HepG2 (cell line): ENCODE data around the gene PKIG. TPM values are rescaled to one million over a fixed set of nuclear protein-coding genes. Genes with fewer than 3 reads are reported as not detected.

Experiments
- GABPB1 ChIP-seq: IDR thresholded peaks from 2 replicates; pipeline ENCODE4 v1.6.1; 2016; ENCODE audit warnings: mild to moderate bottlenecking, missing genetic modification reagents, moderate library complexity, missing compliant biosample characterization
- TFAP4 ChIP-seq: sonication (generic); IDR thresholded peaks from 2 replicates; pipeline ENCODE4 v1.6.1; 2016; ENCODE audit warnings: low read depth, borderline replicate concordance
- USF2 ChIP-seq, 2 experiments: sonication (generic) in 1 of 2; formaldehyde crosslinking in 1 of 2; IDR thresholded peaks; 2 replicates each; pipeline versions ENCODE4 v1.5.1 to v1.6.1; 2011 to 2020; ENCODE audit warnings: borderline replicate concordance in 1 of 2, low read depth in 1 of 2, low read length in 1 of 2, mild to moderate bottlenecking in 1 of 2, missing genetic modification reagents in 1 of 2, moderate library complexity in 1 of 2
- ZNF264 ChIP-seq: sonication (generic); formaldehyde crosslinking; IDR thresholded peaks from 2 replicates; pipeline ENCODE4 v1.4.0; 2020; ENCODE audit warnings: missing genetic modification reagents
- ZNF383 ChIP-seq: sonication (generic); formaldehyde crosslinking; IDR thresholded peaks from 2 replicates; pipeline ENCODE4 v1.4.0; 2020; ENCODE audit warnings: missing genetic modification reagents, mild to moderate bottlenecking, borderline replicate concordance
- ZNF615 ChIP-seq: sonication (generic); formaldehyde crosslinking; IDR thresholded peaks from 2 replicates; pipeline ENCODE4 v1.5.0; 2020; ENCODE audit warnings: mild to moderate bottlenecking, missing genetic modification reagents, borderline replicate concordance
- ZNF644 ChIP-seq: IDR thresholded peaks from 2 replicates; pipeline ENCODE4 v1.6.1; 2016; ENCODE audit warnings: low read depth
- ZNF770 ChIP-seq: sonication (generic); formaldehyde crosslinking; IDR thresholded peaks from 2 replicates; pipeline ENCODE4 v1.5.0; 2020; ENCODE audit warnings: mild to moderate bottlenecking, missing genetic modification reagents
- ZNF780A ChIP-seq: sonication (generic); formaldehyde crosslinking; IDR thresholded peaks from 2 replicates; pipeline ENCODE4 v1.8.0; 2022; ENCODE audit warnings: mild to moderate bottlenecking, missing genetic modification reagents, moderate library complexity
- ZSCAN22 ChIP-seq: sonication (generic); formaldehyde crosslinking; IDR thresholded peaks from 2 replicates; pipeline ENCODE4 v1.4.0; 2020; ENCODE audit warnings: mild to moderate bottlenecking, missing genetic modification reagents
- polyA plus RNA-seq, 8 experiments: library from polyadenylated mRNA; depleted of rRNA in 3 of 8; stranded (reverse) in 7 of 8; unstranded in 1 of 8; fragments of >200 nt; fragmentation: Illumina TruSeq in 4 of 8; extraction: Trizol in 4 of 8; gene quantifications; 2 replicates each; pipeline versions ENCODE4 v1.2.1 to v1.2.3, GENCODE V29; 2011 to 2016; ENCODE audit warnings: low read depth in 4 of 8, missing spikeins in 1 of 8, mixed read lengths in 1 of 8; ENCODE audit not compliant: insufficient read depth in 1 of 8
- total RNA-seq, 5 experiments: library from RNA; depleted of rRNA; stranded (reverse); fragments of >200 nt; fragmentation: Illumina TruSeq; extraction: Trizol; gene quantifications; 2 replicates each; pipeline ENCODE4 v1.2.3, GENCODE V29; 2016; ENCODE audit warnings: low read depth in 1 of 5

PKIG gene
- total and polyA plus RNA-seq, 2 of the 13 experiments (the other 11 are each of a cell fraction or from before 2014, with no cell fraction given) = 30.8 to 44.5 TPM

- TF ChIP-seq ZNF770 = no peak
- TF ChIP-seq ZSCAN22 (CRISPR knock-in tag) = no peak
- TF ChIP-seq USF2 (IDR thresholded peaks at IDR 0.05; ENCODE audit: low read depth, low read length) = no peak; the same call in 1 of the 2 replicates
- TF ChIP-seq USF2 (CRISPR knock-in tag; IDR thresholded peaks at IDR 0.05; ENCODE audit: borderline replicate concordance) = 0 out of 2 replicates have a peak, but pooled peaks have one; percentile 19
- TF ChIP-seq TFAP4 = no peak
- TF ChIP-seq ZNF615 (CRISPR knock-in tag) = peak; percentile 21; the same call in 1 of the 2 replicates
- TF ChIP-seq GABPB1 (CRISPR knock-in tag) = no peak
- TF ChIP-seq ZNF383 = 0 out of 2 replicates have a peak, but pooled peaks have one; percentile 1
- no peak for TF ChIP-seq ZNF644 (CRISPR knock-in tag)
- TF ChIP-seq ZNF264 = no peak
- no peak for TF ChIP-seq ZNF780A (CRISPR knock-in tag)
Measured at GRCh38 chr20:44610313-44610962, 28.1 kb downstream of the PKIG start (continued).
